ENCODE results near the gene ALDH1L1.

GRCh38 chr3:126130081-126130855 is 50.1 kb downstream of the ALDH1L1 start:
- no peak for TF ChIP-seq ZBTB7A (IDR thresholded peaks at IDR 0.05; ENCODE audit: borderline replicate concordance, control insufficient read depth, low read depth, low read length)
- TF ChIP-seq POLR2AphosphoS5 (IDR thresholded peaks at IDR 0.05; ENCODE audit: control insufficient read depth, insufficient read depth, low read depth, low read length), result no peak
- TF ChIP-seq ZNF263 (CRISPR knock-in tag; IDR thresholded peaks at IDR 0.05; ENCODE audit: borderline replicate concordance), result no peak
- TF ChIP-seq CTCF (IDR thresholded peaks at IDR 0.05 in 2 of 3, conservative IDR thresholded peaks at IDR 0.05 in 1 of 3; ENCODE audit: insufficient read depth in 2 of 3, low read depth in 1 of 3, low read length in 3 of 3), result no peak
- no peak for TF ChIP-seq HNRNPL (IDR thresholded peaks at IDR 0.05; ENCODE audit: low read depth, low read length)
- TF ChIP-seq ATF6 (CRISPR knock-in tag; IDR thresholded peaks at IDR 0.05), result no peak
- no peak for TF ChIP-seq MAFK (IDR thresholded peaks at IDR 0.05; ENCODE audit: low read length)
- TF ChIP-seq ZNF280B (CRISPR knock-in tag; IDR thresholded peaks at IDR 0.05), result no peak
